NOMO-1 treated with dmso at 0.1 percent for 144 hours (cell line): ENCODE results near the gene VIPR2.
"Not testable (repeated sequence)": the region's sequence is repeated elsewhere in the genome, so short reads cannot be mapped to it uniquely, and the experiment has no call there.

Experiments used
- DNase-seq: peaks from one replicate; lab custom pipeline; 2025; ENCODE audit not compliant: unreplicated experiment; lab: John Stamatoyannopoulos, UW

The VIPR2 gene

GRCh38 chr7:159013825-159014289 lies 130.8 kb downstream of the VIPR2 start:
- DNase-seq: no peak

- DNase-seq: no peak
Observed at GRCh38 chr7:159013181-159013690, 131.4 kb downstream of the VIPR2 start.

GRCh38 chr7:159012353-159013069 lies 132.2 kb downstream of the VIPR2 start:
- peak; percentile 5 for DNase-seq

GRCh38 chr7:159011722-159012022 lies 133.0 kb downstream of the VIPR2 start:
- no peak for DNase-seq

GRCh38 chr7:159010937-159011721 lies 133.5 kb downstream of the VIPR2 start:
- DNase-seq: no peak

GRCh38 chr7:159010411-159010810 lies 134.3 kb downstream of the VIPR2 start:
- no peak for DNase-seq

GRCh38 chr7:159009951-159010350 lies 134.7 kb downstream of the VIPR2 start:
- DNase-seq: no peak

- DNase-seq: no peak
Observed at GRCh38 chr7:159008417-159008816, 136.2 kb downstream of the VIPR2 start.

GRCh38 chr7:159007996-159008389 lies 136.7 kb downstream of the VIPR2 start:
- DNase-seq: no peak

- no peak for DNase-seq
Observed at GRCh38 chr7:159007364-159007995, 137.2 kb downstream of the VIPR2 start.

- DNase-seq: no peak
Observed at GRCh38 chr7:159006610-159007130, 138.0 kb downstream of the VIPR2 start.

GRCh38 chr7:159006022-159006609 lies 138.6 kb downstream of the VIPR2 start:
- not testable (repeated sequence) for DNase-seq

- DNase-seq: no peak
Observed at GRCh38 chr7:159005618-159006017, 139.0 kb downstream of the VIPR2 start.

GRCh38 chr7:159004411-159004810 lies 140.3 kb downstream of the VIPR2 start:
- no peak for DNase-seq

- DNase-seq: no peak
Observed at GRCh38 chr7:159001811-159002210, 142.9 kb downstream of the VIPR2 start.

- DNase-seq: no peak
Observed at GRCh38 chr7:159000859-159001435, 143.7 kb downstream of the VIPR2 start.

- no peak for DNase-seq
Observed at GRCh38 chr7:159000070-159000469, 144.6 kb downstream of the VIPR2 start.

- DNase-seq: no peak
Observed at GRCh38 chr7:158999496-158999895, 145.2 kb downstream of the VIPR2 start.

GRCh38 chr7:158998261-158998660 lies 146.4 kb downstream of the VIPR2 start:
- not testable (repeated sequence) for DNase-seq

- DNase-seq: no peak
Observed at GRCh38 chr7:158997471-158997870, 147.2 kb downstream of the VIPR2 start.

- DNase-seq: no peak
Observed at GRCh38 chr7:158997110-158997453, 147.6 kb downstream of the VIPR2 start.
